Measurements from ENCODE around the gene MARCHF2.

- TF ChIP-seq, protein P1, sequence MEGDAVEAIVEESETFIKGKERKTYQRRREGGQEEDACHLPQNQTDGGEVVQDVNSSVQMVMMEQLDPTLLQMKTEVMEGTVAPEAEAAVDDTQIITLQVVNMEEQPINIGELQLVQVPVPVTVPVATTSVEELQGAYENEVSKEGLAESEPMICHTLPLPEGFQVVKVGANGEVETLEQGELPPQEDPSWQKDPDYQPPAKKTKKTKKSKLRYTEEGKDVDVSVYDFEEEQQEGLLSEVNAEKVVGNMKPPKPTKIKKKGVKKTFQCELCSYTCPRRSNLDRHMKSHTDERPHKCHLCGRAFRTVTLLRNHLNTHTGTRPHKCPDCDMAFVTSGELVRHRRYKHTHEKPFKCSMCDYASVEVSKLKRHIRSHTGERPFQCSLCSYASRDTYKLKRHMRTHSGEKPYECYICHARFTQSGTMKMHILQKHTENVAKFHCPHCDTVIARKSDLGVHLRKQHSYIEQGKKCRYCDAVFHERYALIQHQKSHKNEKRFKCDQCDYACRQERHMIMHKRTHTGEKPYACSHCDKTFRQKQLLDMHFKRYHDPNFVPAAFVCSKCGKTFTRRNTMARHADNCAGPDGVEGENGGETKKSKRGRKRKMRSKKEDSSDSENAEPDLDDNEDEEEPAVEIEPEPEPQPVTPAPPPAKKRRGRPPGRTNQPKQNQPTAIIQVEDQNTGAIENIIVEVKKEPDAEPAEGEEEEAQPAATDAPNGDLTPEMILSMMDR (IDR thresholded peaks at IDR 0.05; ENCODE audit: low read depth, low read length, poor library complexity, severe bottlenecking), result no peak
- TF ChIP-seq EZH2phosphoT487 (IDR thresholded peaks at IDR 0.05; ENCODE audit: borderline replicate concordance, low read length), result no peak
These were observed 8.5 kb upstream of the MARCHF2 start for GRCh38 chr19:8404391-8405151.
